Esophagus (tissue), 2 donors: ENCODE data around the gene PAQR9. TPM values are rescaled to one million over a fixed set of nuclear protein-coding genes. Genes with fewer than 3 reads are reported as not detected.

Experiments used
- H3K27ac ChIP-seq, 2 donors: one replicate each; pipeline ENCODE4 v1.5.1; 2013; ENCODE audit warnings: low read depth in 2 of 2, mild to moderate bottlenecking in 2 of 2, inconsistent platforms in 1 of 2, low read length in 1 of 2, moderate library complexity in 1 of 2
- H3K27me3 ChIP-seq, 2 donors: one replicate each; pipeline ENCODE4 v1.6.1; 2013; ENCODE audit warnings: low read length in 2 of 2, control low read depth in 1 of 2, mild to moderate bottlenecking in 1 of 2; ENCODE audit not compliant: insufficient read depth in 2 of 2, control insufficient read depth in 1 of 2
- H3K36me3 ChIP-seq, 2 donors: one replicate each; pipeline ENCODE4 v1.6.1; 2013; ENCODE audit warnings: low read length in 1 of 2; ENCODE audit not compliant: control insufficient read depth in 2 of 2, insufficient read depth in 2 of 2
- H3K4me1 ChIP-seq, 2 donors: one replicate each; pipeline ENCODE4 v1.6.1; 2013; ENCODE audit warnings: low read length in 1 of 2; ENCODE audit not compliant: control insufficient read depth in 2 of 2, insufficient read depth in 2 of 2
- H3K4me3 ChIP-seq, 2 donors: one replicate each; pipeline ENCODE4 v1.5.1; 2013; ENCODE audit warnings: low read length in 2 of 2, mild to moderate bottlenecking in 2 of 2, low read depth in 1 of 2, moderate library complexity in 1 of 2
- H3K9me3 ChIP-seq, 2 donors: one replicate each; pipeline ENCODE4 v1.6.1; 2013; ENCODE audit warnings: mild to moderate bottlenecking in 2 of 2, low read depth in 1 of 2, low read length in 1 of 2, moderate library complexity in 1 of 2; ENCODE audit not compliant: control insufficient read depth in 2 of 2, insufficient read depth in 1 of 2
- WGBS, 2 donors: extraction: QIAGEN DNeasy Blood & Tissue Kit; methylation state at CpG; one replicate each; pipeline ENCODE4 v1.1.7; 2013; 5-methylcytosine and 5-hydroxymethylcytosine counted together
- polyA plus RNA-seq, 2 donors: library from polyadenylated mRNA; stranded (reverse); fragments of 200-250 nt; gene quantifications; one replicate each; pipeline ENCODE4 v1.2.3, GENCODE V29; 2013
- donor health status: healthy with polysubstance abuse.
- donor health status: Bipolar disorder and iron deficiency.

The PAQR9 gene
- polyA plus RNA-seq, 2 donors = not detected

GRCh38 chr3:142913432-142913831 is 50.0 kb downstream of the PAQR9 start:
- no peak overlapping the region for H3K27ac ChIP-seq
- 83 to 92% methylated on average over 1 of the region's 1 CpG for WGBS, 2 donors

GRCh38 chr3:142912402-142913172 is 50.9 kb downstream of the PAQR9 start:
- WGBS, 2 donors = 62 to 63% methylated on average over 6 of the region's 6 CpGs
- H3K27me3 ChIP-seq = peaks cover 0 to 2% of the 10 kb centered on the region in 2 donors
- H3K9me3 ChIP-seq = no peaks in the 10 kb centered on the region
- no peaks in the 10 kb centered on the region for H3K4me1 ChIP-seq
- no peak overlapping the region for H3K27ac ChIP-seq
- no peak overlapping the region for H3K4me3 ChIP-seq
- H3K36me3 ChIP-seq = no peaks in the 10 kb centered on the region

More at GRCh38 chr3:142913432-142913831, 50.0 kb downstream of the PAQR9 start:
- no peaks in the 10 kb centered on the region for H3K36me3 ChIP-seq
- peaks cover 0 to 2% of the 10 kb centered on the region in 2 donors for H3K27me3 ChIP-seq
- H3K9me3 ChIP-seq = no peaks in the 10 kb centered on the region
- no peaks in the 10 kb centered on the region for H3K4me1 ChIP-seq
- H3K4me3 ChIP-seq = no peak overlapping the region

Other genes starting within 250 kb of the PAQR9 start
- 1 to 10 TPM; 1.1 to 2.5 TPM for gene TRPC1, start 239.6 kb downstream of the PAQR9 start, polyA plus RNA-seq
- 1 to 10 TPM; 1.4 to 1.9 TPM for gene PCOLCE2, start 74.6 kb downstream of the PAQR9 start, polyA plus RNA-seq
- 10 to 100 TPM; 22.5 to 24.3 TPM for gene U2SURP, start 37.9 kb upstream of the PAQR9 start, polyA plus RNA-seq
- under 1 TPM; 0.37 to 0.48 TPM for gene CHST2, start 156.1 kb upstream of the PAQR9 start, polyA plus RNA-seq